Superior temporal gyrus (tissue), 1 donor: ENCODE measurements around the gene MISP.

Experiments used
- DNase-seq: peaks from one replicate; pipeline ENCODE4 v3.0.0-alpha.2; 2016; ENCODE audit errors: extremely low spot score

MISP gene

DNA sequence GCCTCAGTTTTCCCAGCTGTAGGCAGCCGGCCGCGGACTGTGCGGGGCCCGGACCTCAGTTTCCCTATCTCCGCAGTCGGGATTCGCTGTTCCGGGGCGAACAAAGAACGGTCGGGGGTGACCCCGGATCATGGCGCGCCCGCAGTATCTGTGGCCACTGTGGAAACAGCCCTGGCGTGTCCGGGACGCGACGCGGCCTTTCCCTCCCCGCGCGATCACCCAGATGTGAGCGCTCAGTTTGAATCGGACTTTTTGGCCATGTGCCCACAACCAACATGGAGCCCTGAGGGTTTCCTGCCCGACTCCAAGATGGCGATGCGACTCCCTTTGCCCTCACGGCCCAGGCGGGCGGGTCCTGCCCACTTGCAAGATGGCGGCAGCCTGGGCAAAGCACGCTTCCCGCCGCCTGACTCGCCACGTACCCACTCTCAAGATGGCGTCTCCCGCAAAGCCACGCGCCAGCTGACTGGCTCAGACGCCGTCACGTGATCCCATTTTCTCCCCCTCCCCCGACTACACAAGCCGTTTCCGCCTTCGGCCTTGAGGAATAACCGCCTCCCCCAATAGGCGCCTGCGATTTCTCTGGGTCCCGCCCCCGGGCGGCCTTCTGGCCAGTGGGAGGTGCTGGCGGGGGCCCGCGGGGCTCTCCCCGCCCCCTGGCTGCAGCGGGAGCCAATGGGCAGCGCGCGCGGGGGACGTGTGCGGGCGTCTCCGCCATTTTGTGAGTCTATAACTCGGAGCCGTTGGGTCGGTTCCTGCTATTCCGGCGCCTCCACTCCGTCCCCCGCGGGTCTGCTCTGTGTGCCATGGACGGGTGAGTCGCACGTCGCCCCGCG, 46.0 kb downstream of the MISP start, which contains the start of gene PTBP1:
TSS of gene PTBP1 (plus strand) at position 761 of the 836 bp plus-strand sequence. CDS start at position 807, 46 bp downstream.
- peak; percentile 100 for DNase-seq

DNA sequence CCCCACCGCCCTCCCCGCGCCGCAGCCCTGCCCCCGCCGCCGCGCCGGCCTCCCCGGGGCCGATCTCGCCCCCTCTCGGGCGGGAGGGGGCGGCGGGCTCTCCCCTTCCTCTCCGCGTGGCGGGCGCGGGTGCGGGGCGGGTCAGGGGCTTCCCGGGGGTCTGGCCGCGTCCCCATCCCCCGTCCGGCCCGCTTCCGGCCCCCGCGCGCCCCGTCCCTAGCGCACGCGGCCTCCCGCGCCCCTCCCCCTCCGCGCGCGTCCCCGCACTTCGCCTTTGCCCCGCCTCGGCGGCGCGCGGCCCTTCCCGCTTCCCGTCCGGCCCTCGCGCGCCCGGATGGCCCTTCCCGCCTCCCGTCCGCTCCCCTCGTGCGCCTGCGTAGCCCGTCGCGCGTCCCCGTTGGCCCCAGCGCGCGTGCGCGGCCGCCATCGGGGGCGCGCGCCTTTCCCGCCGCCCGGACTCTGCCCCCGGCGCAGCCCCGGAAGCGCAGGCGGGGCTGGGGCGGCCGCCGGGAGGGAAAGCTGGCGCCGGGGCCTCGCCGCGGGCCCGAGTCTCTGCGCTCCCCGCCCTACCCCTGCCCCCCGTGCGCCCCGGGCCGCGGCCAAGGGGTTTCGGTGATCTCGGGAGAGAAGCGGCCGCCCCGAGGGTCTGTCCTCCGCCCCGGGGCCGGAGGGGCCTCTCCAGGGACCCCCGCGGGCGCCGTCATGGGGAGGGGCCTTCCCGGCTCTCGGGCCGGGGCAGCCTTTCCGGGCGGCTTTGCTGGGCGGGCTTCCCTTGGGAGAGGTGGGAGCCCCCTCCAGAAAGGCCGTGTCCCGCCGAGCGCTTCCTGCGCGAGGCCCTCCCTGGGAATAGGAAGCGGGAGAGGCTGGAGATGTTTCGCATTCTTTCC, 46.9 kb downstream of the MISP start:
- DNase-seq = peak; percentile 70

GRCh38 chr19:798415-799075, 47.6 kb downstream of the MISP start:
- DNase-seq = no peak

DNA sequence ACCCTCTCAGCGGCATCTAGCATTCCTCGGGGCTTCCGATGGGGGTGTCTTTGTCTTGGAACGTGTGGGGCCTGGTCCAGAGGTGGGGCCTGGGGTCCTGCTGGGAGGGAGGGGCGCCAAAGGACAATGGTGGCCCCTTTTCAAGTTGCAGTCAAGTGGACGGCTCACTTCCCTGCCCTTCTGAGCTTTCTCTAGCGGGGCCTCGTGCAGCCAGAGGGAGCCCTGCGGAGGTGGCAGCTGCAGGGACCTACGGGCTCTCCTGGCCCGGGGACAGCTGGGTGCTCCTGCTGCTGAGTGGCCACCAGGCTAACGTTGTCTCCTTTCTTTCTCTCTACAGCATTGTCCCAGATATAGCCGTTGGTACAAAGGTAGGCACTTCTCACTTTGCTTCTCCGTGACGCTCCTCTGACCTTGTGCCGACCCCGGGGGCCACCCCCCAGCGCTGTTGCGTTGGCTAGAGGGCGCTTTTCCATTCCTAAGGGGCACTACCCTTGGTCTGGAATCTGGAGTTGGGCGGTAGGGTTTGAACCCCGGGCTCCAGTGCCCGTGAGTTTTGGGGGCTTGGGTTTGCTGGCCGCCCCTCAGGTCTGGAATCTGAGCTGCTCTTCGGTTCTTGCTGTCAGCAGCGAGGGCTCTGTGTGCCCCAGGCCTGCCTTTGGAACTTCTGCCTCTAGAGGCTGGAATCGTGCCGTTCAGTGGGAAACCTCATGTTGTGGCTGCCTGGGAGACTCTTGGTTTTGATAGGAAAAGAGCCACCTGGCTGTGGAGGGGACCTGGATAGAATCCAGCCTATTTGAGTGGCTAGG, 48.4 kb downstream of the MISP start:
- no peak for DNase-seq

GRCh38 chr19:800360-801029, 49.6 kb downstream of the MISP start:
- DNase-seq = no peak

DNA sequence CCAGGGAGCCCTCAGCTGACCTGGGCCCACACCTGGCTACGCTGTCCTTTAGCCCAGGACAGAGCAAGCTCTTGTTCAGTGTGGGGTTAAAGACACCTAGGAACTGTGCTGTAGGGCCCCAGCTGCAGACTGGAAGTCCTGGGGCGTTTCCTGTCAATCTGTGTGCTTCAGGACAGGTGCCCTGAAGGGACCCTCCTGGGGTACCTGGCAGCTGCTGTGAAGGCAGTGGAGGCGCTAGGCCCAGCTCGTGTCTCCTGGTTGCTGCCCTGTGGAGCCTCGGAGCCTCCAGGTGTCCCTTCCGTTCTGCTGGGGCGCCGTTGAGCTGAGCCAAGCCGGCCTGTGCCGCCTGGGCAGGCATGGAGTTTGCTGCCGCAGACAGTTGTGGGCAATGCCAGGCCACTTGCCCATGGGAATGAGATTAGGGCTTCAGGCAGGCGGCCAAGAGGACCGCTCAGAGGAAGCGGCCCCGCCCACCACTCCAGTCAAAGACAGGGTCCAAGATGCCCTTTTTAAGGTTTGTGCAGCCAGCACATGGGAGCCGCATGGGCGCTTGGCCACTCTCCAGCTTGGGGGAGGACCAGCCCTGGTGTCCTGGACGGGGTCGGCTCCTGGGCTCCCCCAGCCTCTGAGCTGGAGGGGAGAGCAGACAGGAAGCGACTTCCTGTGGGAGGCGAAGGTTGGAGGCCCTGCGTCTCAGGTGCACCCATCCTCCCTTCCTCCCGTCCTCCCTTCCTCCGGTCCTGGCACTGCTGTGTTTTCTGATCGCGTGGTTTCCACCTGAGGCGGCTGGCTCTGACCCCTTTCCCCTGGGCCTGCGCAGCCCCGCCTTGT, 50.3 kb downstream of the MISP start:
- no peak for DNase-seq

DNA sequence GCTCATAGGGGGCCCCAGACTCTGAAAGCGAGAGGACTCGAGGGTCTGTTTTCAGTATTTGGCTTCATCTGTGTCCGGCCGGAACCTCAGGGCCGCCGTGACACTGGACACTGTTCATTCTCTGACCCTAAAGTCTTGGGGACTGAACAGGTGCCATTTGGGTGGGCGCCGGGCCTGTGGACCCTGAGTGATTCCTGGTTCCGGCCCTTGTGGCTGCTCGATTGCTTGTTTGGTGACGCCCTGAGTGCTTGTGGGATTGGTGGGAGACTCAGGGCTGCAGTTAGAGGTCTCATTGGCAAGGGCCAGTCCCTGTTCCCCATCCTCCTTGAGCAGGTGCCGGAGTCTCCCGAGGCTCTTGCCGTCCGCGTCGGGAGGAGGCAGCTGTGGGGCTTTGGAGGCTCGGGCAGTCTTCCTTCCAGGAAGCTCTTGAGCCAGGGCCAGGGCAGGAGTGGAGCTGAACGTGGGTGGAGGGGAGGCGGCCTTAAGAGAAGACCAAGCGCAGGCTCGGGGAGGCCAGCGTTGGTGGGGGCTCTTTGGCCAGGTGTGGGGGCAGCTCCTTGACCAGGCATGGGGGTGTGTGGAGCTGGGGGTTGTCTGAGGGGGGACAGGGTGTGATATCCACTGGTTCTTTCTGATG, 51.1 kb downstream of the MISP start:
- DNase-seq = no peak

GRCh38 chr19:802498-803098, 51.7 kb downstream of the MISP start:
- DNase-seq = no peak

GRCh38 chr19:803099-803561, 52.2 kb downstream of the MISP start:
- no peak for DNase-seq

- DNase-seq = no peak
Measured at GRCh38 chr19:803686-804418, 52.9 kb downstream of the MISP start.

DNA sequence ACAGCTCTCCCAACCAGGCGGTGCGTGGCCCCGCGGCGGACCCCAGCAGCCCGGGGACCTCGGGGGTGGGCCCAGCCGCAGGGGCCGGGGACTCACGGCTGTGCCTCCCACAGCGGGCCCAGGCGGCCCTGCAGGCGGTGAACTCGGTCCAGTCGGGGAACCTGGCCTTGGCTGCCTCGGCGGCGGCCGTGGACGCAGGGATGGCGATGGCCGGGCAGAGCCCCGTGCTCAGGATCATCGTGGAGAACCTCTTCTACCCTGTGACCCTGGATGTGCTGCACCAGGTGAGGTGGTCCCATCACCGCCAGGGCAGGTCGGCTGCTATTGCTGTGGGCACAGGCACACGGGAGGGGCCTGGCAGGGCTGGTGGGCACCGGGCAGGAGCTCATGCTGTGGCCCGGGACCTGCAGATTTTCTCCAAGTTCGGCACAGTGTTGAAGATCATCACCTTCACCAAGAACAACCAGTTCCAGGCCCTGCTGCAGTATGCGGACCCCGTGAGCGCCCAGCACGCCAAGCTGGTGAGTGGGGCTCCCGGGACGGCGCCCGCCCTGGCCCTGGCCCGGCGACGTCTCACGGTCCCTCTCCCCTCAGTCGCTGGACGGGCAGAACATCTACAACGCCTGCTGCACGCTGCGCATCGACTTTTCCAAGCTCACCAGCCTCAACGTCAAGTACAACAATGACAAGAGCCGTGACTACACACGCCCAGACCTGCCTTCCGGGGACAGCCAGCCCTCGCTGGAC, 53.7 kb downstream of the MISP start:
- DNase-seq = no peak

- DNase-seq = no peak
Measured at GRCh38 chr19:805166-805551, 54.2 kb downstream of the MISP start.

DNA sequence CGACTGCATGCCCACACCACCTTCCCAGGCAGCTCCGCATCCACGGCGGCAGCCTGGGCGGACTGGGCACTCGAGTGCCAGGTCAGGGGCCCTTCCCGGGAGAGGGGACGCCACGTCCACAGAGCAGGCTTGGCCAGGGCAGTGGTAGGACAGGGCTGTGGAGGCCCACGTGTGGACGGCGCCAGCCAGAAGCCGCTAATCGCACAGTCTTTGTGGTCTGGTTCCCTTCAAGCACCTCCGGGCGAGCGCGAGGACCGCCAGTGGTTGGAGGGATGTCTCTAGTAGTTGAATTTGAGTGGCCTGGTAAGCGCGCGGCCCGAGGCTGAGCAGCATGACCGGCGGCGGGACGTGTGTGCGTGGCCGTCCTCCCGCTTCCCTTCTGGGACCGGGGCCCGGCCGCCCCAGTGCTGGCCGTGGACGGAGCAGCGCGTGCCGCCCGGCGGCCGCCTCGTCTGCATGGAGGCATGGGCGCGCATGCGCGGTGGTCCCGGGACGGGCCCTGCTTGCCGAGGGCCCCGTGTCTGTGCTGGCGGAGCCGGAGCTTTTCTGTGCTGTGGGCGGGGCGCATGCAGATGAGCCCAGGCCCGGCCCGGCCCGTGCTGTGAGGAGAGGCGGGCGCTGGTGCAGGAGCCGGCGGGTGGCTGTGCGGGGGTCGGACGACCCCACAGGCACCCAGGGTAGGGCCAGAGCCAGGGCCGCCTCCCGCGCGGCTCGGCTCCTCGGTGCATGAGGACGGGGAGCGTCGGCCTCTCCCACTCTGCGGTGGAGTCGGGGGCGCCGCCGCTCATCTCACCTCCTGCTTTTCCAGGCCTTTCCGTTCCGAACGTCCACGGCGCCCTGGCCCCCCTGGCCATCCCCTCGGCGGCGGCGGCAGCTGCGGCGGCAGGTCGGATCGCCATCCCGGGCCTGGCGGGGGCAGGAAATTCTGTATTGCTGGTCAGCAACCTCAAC, 55.0 kb downstream of the MISP start:
- no peak for DNase-seq

DNA sequence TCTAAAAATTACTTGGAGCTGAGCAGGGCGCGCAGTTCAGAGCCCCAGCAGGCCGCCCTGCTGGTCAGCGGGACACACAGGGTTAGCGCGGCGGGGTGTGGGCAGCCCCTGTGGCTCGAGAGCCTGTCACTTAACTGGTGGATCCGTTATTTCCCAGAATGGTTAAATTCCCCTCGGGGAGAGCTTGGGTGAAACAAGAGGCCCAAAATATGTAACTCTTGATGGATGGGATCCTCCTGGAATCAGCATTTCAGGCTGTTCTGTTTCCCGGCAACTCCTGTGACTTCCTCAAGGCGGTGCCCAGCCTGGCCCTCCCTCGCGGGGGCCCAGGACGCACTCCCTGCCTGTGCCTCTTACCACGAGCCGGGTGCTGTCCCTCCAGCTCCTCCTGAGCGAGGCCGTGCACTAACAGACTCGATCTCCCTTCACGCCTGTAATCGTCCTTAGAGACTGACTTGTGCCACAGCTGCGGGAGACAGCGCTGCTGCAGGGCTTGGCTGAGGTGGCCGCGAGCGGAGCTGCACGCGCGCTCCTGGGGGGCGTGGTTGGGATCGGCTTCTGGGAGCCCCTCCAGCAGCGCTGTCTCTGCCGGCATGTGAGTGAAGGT, 56.0 kb downstream of the MISP start:
- no peak for DNase-seq

- no peak for DNase-seq
Measured at GRCh38 chr19:807627-808422, 56.9 kb downstream of the MISP start.
